AG04450 (cell line): ENCODE results near the gene ADH1A. TPM values are rescaled to one million over a fixed set of nuclear protein-coding genes. Genes with fewer than 3 reads are reported as not detected.
"Not testable (repeated sequence)": the region's sequence is repeated elsewhere in the genome, so short reads cannot be mapped to it uniquely, and the experiment has no call there.

ENCODE experiments used
- CTCF ChIA-PET: fragments of 300-600, 350-600 bp; formaldehyde crosslinking; extraction: SDS; loops from one replicate; lab custom pipeline; 2022; ENCODE audit warnings: antibody characterized with exemption, inconsistent platforms; lab: Charles Lee
- POLR2A ChIA-PET: fragments of 350-600 bp; formaldehyde crosslinking; extraction: SDS; loops from one replicate; lab custom pipeline; 2021; ENCODE audit warnings: antibody characterized with exemption, inconsistent platforms; lab: Yijun Ruan, JAX
- DNase-seq: peaks from one replicate; pipeline ENCODE4 v3.0.0-alpha.2; 2011; ENCODE audit warnings: low read depth, low spot score
- H3K27ac ChIP-seq: one replicate; pipeline ENCODE4 v1.5.1; 2012; ENCODE audit warnings: low read depth, low read length, control low read depth
- H3K27me3 ChIP-seq: one replicate; pipeline ENCODE4 v1.6.0; 2012; ENCODE audit warnings: low read length; ENCODE audit not compliant: control insufficient read depth, insufficient read depth
- H3K4me3 ChIP-seq: 2 replicates; pipeline ENCODE4 v1.5.1; 2011; ENCODE audit warnings: mild to moderate bottlenecking, low read depth, low read length, control low read depth
- H3K9me3 ChIP-seq: 2 replicates; pipeline ENCODE4 v1.5.1; 2012; ENCODE audit warnings: low read length; ENCODE audit not compliant: control insufficient read depth, insufficient read depth
- CTCF ChIP-seq: IDR thresholded peaks from 2 replicates; pipeline ENCODE4 v1.5.1; 2011; ENCODE audit warnings: low read depth, low read length, control low read depth, inconsistent platforms
- polyA plus RNA-seq: library from polyadenylated mRNA; depleted of rRNA; stranded (reverse); fragments of >200 nt; gene quantifications from 2 replicates; pipeline ENCODE4 v1.2.3, GENCODE V29; 2011

ADH1A gene
- polyA plus RNA-seq, 1 experiment, result not detected

DNA sequence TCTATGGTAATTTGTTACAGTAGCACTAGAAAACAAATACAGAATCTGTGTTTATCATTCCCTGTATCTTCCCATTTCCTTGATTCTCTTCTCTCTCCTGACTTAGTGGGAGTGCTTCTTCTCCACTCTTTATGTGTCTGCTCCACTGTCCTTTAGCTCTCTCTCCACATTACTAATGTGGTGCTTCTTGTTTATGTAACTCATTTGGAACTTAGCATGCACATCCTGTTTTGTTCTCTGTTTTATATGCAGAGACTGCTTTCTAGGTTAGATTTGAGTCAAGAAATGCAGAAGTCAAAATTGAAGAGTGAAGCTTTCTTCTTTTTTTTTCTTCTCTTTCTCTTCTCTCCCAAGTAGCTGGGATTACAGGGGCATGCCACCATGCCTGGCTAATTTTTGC, 25.9 kb downstream of the ADH1A start:
- no peak for TF ChIP-seq CTCF
- POLR2A ChIA-PET, result no interaction called here
- no peaks in the 10 kb centered on the region for H3K9me3 ChIP-seq
- CTCF ChIA-PET, result interaction anchor here (0.9 kb wide), 1 partner anchor 209 kb away, joined by 3 read pairs; no protein-coding TSS in a partner anchor
- no peak overlapping the region for H3K27ac ChIP-seq
- DNase-seq, result no peak
- H3K4me3 ChIP-seq, result no peak overlapping the region
- no peaks in the 10 kb centered on the region for H3K27me3 ChIP-seq

GRCh38 chr4:99252746-99253145, 38.0 kb downstream of the ADH1A start:
- ChIA-PET CTCF (no interaction called here), POLR2A (no interaction called here)
- H3K4me3 ChIP-seq, result no peak overlapping the region
- no peak for TF ChIP-seq CTCF
- H3K27ac ChIP-seq, result no peak overlapping the region
- no peaks in the 10 kb centered on the region for H3K9me3 ChIP-seq
- no peaks in the 10 kb centered on the region for H3K27me3 ChIP-seq
- DNase-seq, result no peak

GRCh38 chr4:99248714-99249113, 42.1 kb downstream of the ADH1A start:
- Histone ChIP-seq H3K27ac (no peak overlapping the region), H3K9me3 (no peaks in the 10 kb centered on the region), H3K27me3 (no peaks in the 10 kb centered on the region), H3K4me3 (no peak overlapping the region)
- POLR2A ChIA-PET, result no interaction called here
- peak; percentile 0 for DNase-seq
- CTCF ChIA-PET, result no interaction called here
- no peak for TF ChIP-seq CTCF

DNA sequence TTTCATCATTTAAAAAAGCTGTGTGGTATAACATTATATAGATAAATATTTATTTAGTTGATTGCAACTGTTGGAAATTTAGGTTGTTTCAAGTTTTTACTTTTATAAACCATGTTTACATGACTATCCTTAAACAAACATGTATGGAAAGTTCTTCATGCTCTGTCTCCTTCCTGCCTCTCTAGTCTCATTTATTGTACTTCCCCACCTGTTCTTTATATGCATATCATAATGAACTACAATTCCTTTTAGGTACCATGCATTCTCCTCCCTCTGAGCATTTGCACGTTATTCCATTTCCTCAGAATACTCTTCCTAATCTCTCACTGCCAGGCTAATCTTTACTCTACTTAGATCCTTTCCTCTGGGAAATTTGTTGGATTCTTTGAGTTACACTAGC, 54.8 kb downstream of the ADH1A start:
- no peak for TF ChIP-seq CTCF
- DNase-seq, result no peak
- H3K27me3 ChIP-seq, result no peaks in the 10 kb centered on the region
- CTCF ChIA-PET, result no interaction called here
- no peak overlapping the region for H3K27ac ChIP-seq
- POLR2A ChIA-PET, result no interaction called here
- no peak overlapping the region for H3K4me3 ChIP-seq
- H3K9me3 ChIP-seq, result no peaks in the 10 kb centered on the region

DNA sequence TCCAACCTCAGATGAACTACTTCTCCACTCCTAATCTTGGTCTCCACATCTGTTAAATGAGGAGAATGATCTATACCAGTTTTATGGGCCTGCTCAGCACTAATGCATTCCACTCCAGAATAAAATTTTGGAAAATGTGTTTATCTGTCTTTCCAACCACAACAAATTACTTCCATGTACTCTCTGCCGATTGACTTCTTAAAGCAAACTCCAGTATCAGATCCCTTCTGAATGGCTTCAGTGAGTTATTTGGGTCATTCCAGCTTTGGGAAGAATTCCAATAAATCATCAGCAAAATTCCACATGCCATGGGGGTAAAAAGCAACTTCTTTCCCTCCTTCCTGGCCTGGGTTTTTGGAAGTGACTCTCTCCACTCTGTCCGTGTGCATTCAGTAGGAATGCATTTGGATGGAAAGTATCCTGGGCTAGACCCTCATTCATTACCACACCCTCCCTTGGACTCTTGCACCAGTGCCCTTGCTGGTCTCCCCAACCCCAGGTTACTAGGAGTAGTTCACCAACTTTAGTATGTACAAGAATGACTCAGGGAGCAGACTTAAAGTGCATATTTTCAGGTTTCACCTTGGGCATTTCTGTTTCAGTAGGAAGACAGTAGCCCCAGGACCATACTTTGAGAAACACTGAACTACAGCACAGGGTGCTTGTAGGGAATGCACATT, 56.3 kb downstream of the ADH1A start:
- Histone ChIP-seq H3K27ac (no peak overlapping the region), H3K9me3 (no peaks in the 10 kb centered on the region), H3K27me3 (no peaks in the 10 kb centered on the region), H3K4me3 (no peak overlapping the region)
- ChIA-PET CTCF (no interaction called here), POLR2A (no interaction called here)
- no peak for TF ChIP-seq CTCF
- DNase-seq, result no peak

- DNase-seq, H3K27ac ChIP-seq, H3K9me3 ChIP-seq, POLR2A ChIA-PET, H3K4me3 ChIP-seq, CTCF ChIA-PET, H3K27me3 ChIP-seq: not testable (repeated sequence)
Measured at GRCh38 chr4:99233397-99233796, 57.4 kb downstream of the ADH1A start.

GRCh38 chr4:99228706-99229105, 62.1 kb downstream of the ADH1A start:
- H3K27me3 ChIP-seq, H3K4me3 ChIP-seq, H3K27ac ChIP-seq, H3K9me3 ChIP-seq, DNase-seq, POLR2A ChIA-PET, CTCF ChIA-PET: not testable (repeated sequence)

DNA sequence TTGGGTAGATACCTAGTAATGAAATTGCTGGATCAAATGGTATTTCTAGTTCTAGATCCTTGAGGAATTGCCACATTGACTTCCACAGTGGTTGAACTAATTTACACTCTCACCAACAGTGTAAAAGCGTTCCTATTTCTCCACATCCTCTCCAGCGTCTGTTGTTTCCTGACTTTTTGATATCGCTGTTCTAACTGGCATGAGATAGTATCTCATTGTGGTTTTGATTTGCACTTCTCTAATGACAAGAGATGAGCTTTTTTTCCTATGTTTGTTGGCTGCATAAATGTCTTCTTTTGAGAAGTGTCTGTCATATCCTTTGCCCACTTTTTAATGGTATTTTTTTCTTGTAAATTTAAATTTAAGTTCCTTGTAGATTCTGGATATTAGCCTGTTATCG, 63.1 kb downstream of the ADH1A start:
- CTCF ChIA-PET, H3K9me3 ChIP-seq, DNase-seq, H3K27ac ChIP-seq, H3K4me3 ChIP-seq, H3K27me3 ChIP-seq, POLR2A ChIA-PET: not testable (repeated sequence)
